Heart left ventricle (tissue), 16 donors: ENCODE results near the gene PGA4. TPM values are rescaled to one million over a fixed set of nuclear protein-coding genes. Genes with fewer than 3 reads are reported as not detected.

Experiments used
- ATAC-seq, 4 donors: fragments of 200-7000 bp; cut with Tn5 transposase; one replicate each; pipeline ENCODE4 v1.9.1; 2020 to 2022; ENCODE audit warnings: moderate library complexity in 4 of 4, mild to moderate bottlenecking in 3 of 4, moderate number of reproducible peaks in 1 of 4
- DNase-seq, 5 donors: peaks; one replicate each; pipeline ENCODE4 v3.0.0-alpha.2; 2020
- H3K27ac ChIP-seq, 12 donors: fragments of 200-600 bp; sonication (generic) in 4 of 12; one replicate each; pipeline versions ENCODE4 v1.5.0 to v1.8.0; 2016 to 2022; ENCODE audit warnings: mild to moderate bottlenecking in 2 of 12
- H3K27me3 ChIP-seq, 9 donors: fragments of 200-600 bp; sonication (generic) in 2 of 9; one replicate each; pipeline versions ENCODE4 v1.5.1 to v1.8.0; 2016 to 2022; ENCODE audit warnings: mild to moderate bottlenecking in 3 of 9
- H3K36me3 ChIP-seq, 9 donors: fragments of 200-600 bp; sonication (generic) in 2 of 9; one replicate each; pipeline versions ENCODE4 v1.5.0 to v1.8.0; 2018 to 2022; ENCODE audit warnings: mild to moderate bottlenecking in 2 of 9
- H3K4me1 ChIP-seq, 12 donors: fragments of 200-600 bp; sonication (generic) in 4 of 12; one replicate each; pipeline versions ENCODE4 v1.5.0 to v1.8.0; 2016 to 2022; ENCODE audit warnings: mild to moderate bottlenecking in 3 of 12
- H3K4me3 ChIP-seq, 12 donors: fragments of 200-600 bp; sonication (generic) in 4 of 12; one replicate each; pipeline versions ENCODE4 v1.5.0 to v1.8.0; 2017 to 2022; ENCODE audit warnings: mild to moderate bottlenecking in 9 of 12, moderate library complexity in 4 of 12
- H3K9me3 ChIP-seq, 12 donors: fragments of 200-600 bp; sonication (generic) in 4 of 12; one replicate each; pipeline versions ENCODE4 v1.5.0 to v1.8.0; 2016 to 2022; ENCODE audit warnings: mild to moderate bottlenecking in 1 of 12
- CTCF ChIP-seq, 12 donors: fragments of 200-600 bp; sonication (generic) in 4 of 12; IDR thresholded peaks; one replicate each; pipeline versions ENCODE4 v1.5.0 to v1.8.0; 2018 to 2022; ENCODE audit warnings: antibody characterized with exemption in 12 of 12, mild to moderate bottlenecking in 5 of 12
- POLR2A ChIP-seq, 2 donors: fragments of 450-650 bp; IDR thresholded peaks; one replicate each; pipeline ENCODE4 v1.6.1; 2017; ENCODE audit warnings: antibody characterized with exemption in 2 of 2, mild to moderate bottlenecking in 2 of 2, moderate library complexity in 2 of 2
- WGBS, 4 donors: extraction: QIAGEN DNeasy Blood & Tissue Kit in 2 of 4; methylation state at CpG; one replicate each; pipeline versions ENCODE4 v1.1.5 to v1.1.7; 2013 to 2018; 5-methylcytosine and 5-hydroxymethylcytosine counted together
- intact Hi-C, 10 donors: fragments of 100-400 bp; cut with DNase I; formaldehyde crosslinking; loops; one replicate each; pipeline versions ENCODE4 v1.11.1 to v1.14.2; 2022
- polyA plus RNA-seq, 2 donors: library from polyadenylated mRNA; stranded (reverse); fragments of 200-250 nt; gene quantifications; one replicate each; pipeline ENCODE4 v1.2.3, GENCODE V29; 2013
- total RNA-seq, 9 donors: library from RNA; depleted of rRNA in 2 of 9; stranded (reverse); fragments of >200 nt in 2 of 9; fragmentation: NEBNext Ultra II Directional in 3 of 9; extraction: Animal tissue kit (Norgen Biotek cat#: 25700) in 3 of 9; gene quantifications; one replicate each; pipeline versions ENCODE4 v1.1.0 to v1.2.4, GENCODE V29; 2016 to 2023
- donor health status: ischemic (EF 13 %, LVEDD 7.1; RV severe dilation, severe dysfunction).
- donor health status: healthy with polysubstance abuse.
- donor health status: DM: no; HTN: yes; CAD: no.
- donor health status: DM: no; HTN: no; CAD: no.
- donor health status: ischemic (EF 25% LVEDD 6.9; RV normal size, moderate dysfunction).
- donor health status: ischemic (EF 25% LVEDD 5.7; RV mildly dilated, moderate dysfunction).
- donor health status: healthy.
- donor health status: DM: yes; HTN: yes; CAD: no.
- donor health status: ischemic (EF 35%, LVEDD 5.7; RV mildly dilated, moderate dysfunction).
- donor health status: nonischemic (EF 11% LVEDD 7.7; RV severe dilation, severe dysfunction).
- donor health status: DM: yes; HTN: yes; CAD: no.
- donor health status: PGD.
- donor health status: ischemic (EF 29% LVEDD 5.4; RV normal size, mild dysfunction).
- donor health status: nonischemic (EF 23%, LVEDD 6.1; RV moderate dilation, normal function).

The PGA4 gene
- total and polyA plus RNA-seq, 11 donors, result 0.21 to 5.9 (median 1.0) TPM; not detected in 3

GRCh38 chr11:61279934-61280659, 58.0 kb downstream of the PGA4 start:
- TF ChIP-seq POLR2A (IDR thresholded peaks at IDR 0.05) (no peak), CTCF (IDR thresholded peaks at IDR 0.05) (no peak)
- no peaks in the 10 kb centered on the region for H3K27me3 ChIP-seq
- 86 to 88% (median 87%) methylated on average over 12 of the region's 12 CpGs for WGBS, 4 donors
- intact Hi-C loops, result no loop called here
- H3K9me3 ChIP-seq, result no peaks in the 10 kb centered on the region
- no peak overlapping the region for H3K4me3 ChIP-seq
- DNase-seq (no peak), ATAC-seq (no peak)
- no peak overlapping the region for H3K27ac ChIP-seq
- no peaks in the 10 kb centered on the region for H3K36me3 ChIP-seq
- H3K4me1 ChIP-seq, result no peaks in the 10 kb centered on the region

GRCh38 chr11:61280883-61281580, 58.9 kb downstream of the PGA4 start:
- TF ChIP-seq POLR2A (IDR thresholded peaks at IDR 0.05) (no peak), CTCF (IDR thresholded peaks at IDR 0.05) (no peak)
- 84 to 91% (median 90%) methylated on average over 19 to 20 of the region's 20 CpGs for WGBS, 4 donors
- Histone ChIP-seq H3K9me3 (no peaks in the 10 kb centered on the region), H3K4me3 (no peak overlapping the region), H3K27me3 (no peaks in the 10 kb centered on the region), H3K36me3 (no peaks in the 10 kb centered on the region), H3K27ac (no peak overlapping the region), H3K4me1 (no peaks in the 10 kb centered on the region)
- DNase-seq (no peak), ATAC-seq (no peak)
- intact Hi-C loops, result no loop called here

Other genes with a start within 250 kb of the PGA4 start
- 1 to 10 TPM in 2 of 9 donors, under 1 TPM in 6, not detected in 1; 0.12 to 6.0 (median 0.23) TPM for gene CD5, start 119.9 kb upstream of the PGA4 start, total RNA-seq
- under 1 TPM in 1 of 2 donors, not detected in 1; 0.10 TPM for gene CD5, start 119.9 kb upstream of the PGA4 start, polyA plus RNA-seq
- gene VPS37C, start 60.9 kb upstream of the PGA4 start, total RNA-seq, result 10 to 100 TPM; 11.4 to 27.6 (median 17.1) TPM
- 10 to 100 TPM; 11.0 to 29.0 TPM for gene VPS37C, start 60.9 kb upstream of the PGA4 start, polyA plus RNA-seq
- gene PGA3, start 18.8 kb upstream of the PGA4 start, total RNA-seq, result 1 to 10 TPM in 3 of 9 donors, under 1 TPM in 1, not detected in 5; 0.16 to 3.1 (median 1.4) TPM
- gene PGA3, start 18.8 kb upstream of the PGA4 start, polyA plus RNA-seq, result 1 to 10 TPM in 1 of 2 donors, under 1 TPM in 1; 0.21 to 2.7 TPM
- 1 to 10 TPM in 1 of 9 donors, under 1 TPM in 4, not detected in 4; 0.14 to 2.2 (median 0.42) TPM for gene PGA5, start 18.8 kb downstream of the PGA4 start, total RNA-seq
- gene PGA5, start 18.8 kb downstream of the PGA4 start, polyA plus RNA-seq, result under 1 TPM; 0.04 to 0.27 TPM
- gene VWCE, start 73.0 kb downstream of the PGA4 start, total RNA-seq, result 1 to 10 TPM in 3 of 9 donors, under 1 TPM in 5, not detected in 1; 0.17 to 1.7 (median 0.82) TPM
- under 1 TPM; 0.30 to 0.38 TPM for gene VWCE, start 73.0 kb downstream of the PGA4 start, polyA plus RNA-seq
- 100 to 1,000 TPM; 121 to 156 (median 130) TPM for gene DDB1, start 110.8 kb downstream of the PGA4 start, total RNA-seq
- 100 to 1,000 TPM in 1 of 2 donors, 10 to 100 TPM in 1; 78.8 to 158 TPM for gene DDB1, start 110.8 kb downstream of the PGA4 start, polyA plus RNA-seq
- 10 to 100 TPM in 8 of 9 donors, 1 to 10 TPM in 1; 10.0 to 31.2 (median 16.8) TPM for gene TKFC, start 110.9 kb downstream of the PGA4 start, total RNA-seq
- 10 to 100 TPM; 10.7 to 16.2 TPM for gene TKFC, start 110.9 kb downstream of the PGA4 start, polyA plus RNA-seq
- gene CYB561A3, start 139.5 kb downstream of the PGA4 start, total RNA-seq, result 10 to 100 TPM in 6 of 9 donors, 1 to 10 TPM in 3; 6.7 to 23.9 (median 11.9) TPM
- 10 to 100 TPM in 1 of 2 donors, 1 to 10 TPM in 1; 7.6 to 12.3 TPM for gene CYB561A3, start 139.5 kb downstream of the PGA4 start, polyA plus RNA-seq
- 10 to 100 TPM; 15.7 to 27.0 (median 19.0) TPM for gene TMEM138, start 140.0 kb downstream of the PGA4 start, total RNA-seq
- 10 to 100 TPM; 19.5 to 29.3 TPM for gene TMEM138, start 140.0 kb downstream of the PGA4 start, polyA plus RNA-seq
- gene TMEM216, start 170.2 kb downstream of the PGA4 start, total RNA-seq, result 1 to 10 TPM; 2.8 to 9.3 (median 4.8) TPM
- 1 to 10 TPM; 4.5 to 7.1 TPM for gene TMEM216, start 170.2 kb downstream of the PGA4 start, polyA plus RNA-seq
- gene CPSF7, start 207.6 kb downstream of the PGA4 start, total RNA-seq, result 10 to 100 TPM; 27.3 to 52.4 (median 37.6) TPM
- gene CPSF7, start 207.6 kb downstream of the PGA4 start, polyA plus RNA-seq, result 10 to 100 TPM; 24.3 to 32.4 TPM
- gene SDHAF2, start 207.8 kb downstream of the PGA4 start, total RNA-seq, result 100 to 1,000 TPM in 1 of 9 donors, 10 to 100 TPM in 8; 25.7 to 124 (median 33.7) TPM
- gene SDHAF2, start 207.8 kb downstream of the PGA4 start, polyA plus RNA-seq, result 10 to 100 TPM; 45.0 to 46.5 TPM